ENCODE results near the gene UBA3. TPM values are rescaled to one million over a fixed set of nuclear protein-coding genes. Genes with fewer than 3 reads are reported as not detected.

The UBA3 gene
- total RNA-seq, 1 donor from 2014 or later: 68.6 TPM

DNA sequence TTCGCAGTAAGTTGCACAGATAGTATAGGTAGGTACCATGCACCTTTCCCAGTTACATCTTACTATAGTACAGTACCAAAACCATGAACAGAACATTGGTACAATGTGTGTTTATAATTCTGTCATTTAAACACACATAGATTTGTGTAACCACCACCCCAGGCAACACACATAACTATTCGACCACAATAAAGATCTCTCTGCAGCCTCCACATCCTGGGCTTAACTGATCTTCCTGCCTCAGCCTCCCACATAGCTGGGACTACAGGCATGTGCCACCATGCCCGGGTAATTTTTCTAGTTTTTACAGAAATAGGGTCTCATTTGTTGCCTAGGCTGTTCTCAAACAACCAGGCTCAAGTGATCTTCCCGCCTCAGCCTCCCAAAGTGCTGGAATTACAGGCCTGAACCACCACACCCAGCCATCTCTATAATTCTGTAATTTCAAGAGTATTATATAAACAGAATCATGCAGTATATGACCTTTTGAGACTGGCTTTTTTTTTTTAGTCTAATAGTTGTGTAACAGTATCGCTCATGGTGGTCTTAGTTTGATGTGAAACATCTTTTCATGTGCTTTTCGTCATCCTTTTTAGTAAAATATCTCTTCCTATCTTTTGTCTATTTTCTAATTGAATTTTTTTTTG, 14.7 kb downstream of the UBA3 start:
- Mint-ChIP-seq H3K27ac (ENCODE audit: unreplicated experiment) (no peak overlapping the region), H3K9me3 (ENCODE audit: unreplicated experiment) (no peaks in the 10 kb centered on the region)

DNA sequence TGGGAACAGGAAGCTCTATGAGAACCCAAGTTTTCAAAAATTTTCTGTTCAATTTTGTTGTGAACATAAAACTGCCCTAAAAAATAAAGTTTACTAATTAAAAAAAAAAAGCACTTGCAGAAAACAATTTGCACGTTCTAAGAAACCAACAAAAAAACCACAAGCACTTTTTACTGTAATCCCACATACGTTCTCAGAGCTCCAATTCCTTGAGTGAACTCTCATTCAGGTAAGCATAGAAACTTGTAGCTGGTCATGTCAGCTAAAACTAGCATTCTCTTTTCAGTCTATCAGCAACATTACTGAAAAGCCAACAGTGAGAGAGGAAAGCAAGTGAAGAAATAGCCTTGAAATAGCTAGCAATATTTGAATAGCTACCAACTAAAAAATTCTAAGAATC, 16.5 kb downstream of the UBA3 start:
- Mint-ChIP-seq H3K9me3 (ENCODE audit: unreplicated experiment) (no peaks in the 10 kb centered on the region), H3K4me3 (ENCODE audit: unreplicated experiment) (no peak overlapping the region), H3K4me1 (ENCODE audit: low read depth, unreplicated experiment) (no peaks in the 10 kb centered on the region), H3K27ac (ENCODE audit: unreplicated experiment) (no peak overlapping the region), H3K36me3 (ENCODE audit: unreplicated experiment) (peaks cover 9% of the 10 kb centered on the region), H3K27me3 (ENCODE audit: unreplicated experiment) (no peaks in the 10 kb centered on the region)
- DNase-seq: no peak
- TF ChIP-seq, protein P1, sequence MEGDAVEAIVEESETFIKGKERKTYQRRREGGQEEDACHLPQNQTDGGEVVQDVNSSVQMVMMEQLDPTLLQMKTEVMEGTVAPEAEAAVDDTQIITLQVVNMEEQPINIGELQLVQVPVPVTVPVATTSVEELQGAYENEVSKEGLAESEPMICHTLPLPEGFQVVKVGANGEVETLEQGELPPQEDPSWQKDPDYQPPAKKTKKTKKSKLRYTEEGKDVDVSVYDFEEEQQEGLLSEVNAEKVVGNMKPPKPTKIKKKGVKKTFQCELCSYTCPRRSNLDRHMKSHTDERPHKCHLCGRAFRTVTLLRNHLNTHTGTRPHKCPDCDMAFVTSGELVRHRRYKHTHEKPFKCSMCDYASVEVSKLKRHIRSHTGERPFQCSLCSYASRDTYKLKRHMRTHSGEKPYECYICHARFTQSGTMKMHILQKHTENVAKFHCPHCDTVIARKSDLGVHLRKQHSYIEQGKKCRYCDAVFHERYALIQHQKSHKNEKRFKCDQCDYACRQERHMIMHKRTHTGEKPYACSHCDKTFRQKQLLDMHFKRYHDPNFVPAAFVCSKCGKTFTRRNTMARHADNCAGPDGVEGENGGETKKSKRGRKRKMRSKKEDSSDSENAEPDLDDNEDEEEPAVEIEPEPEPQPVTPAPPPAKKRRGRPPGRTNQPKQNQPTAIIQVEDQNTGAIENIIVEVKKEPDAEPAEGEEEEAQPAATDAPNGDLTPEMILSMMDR (IDR thresholded peaks at IDR 0.05; ENCODE audit: partially characterized antibody, unreplicated experiment): no peak

More for the DNA sequence above, 14.7 kb downstream of the UBA3 start:
- TF ChIP-seq, protein P1 (IDR thresholded peaks at IDR 0.05; ENCODE audit: partially characterized antibody, unreplicated experiment): no peak
- DNase-seq: no peak
- H3K36me3 Mint-ChIP-seq (ENCODE audit: unreplicated experiment): no peaks in the 10 kb centered on the region
- H3K27me3 Mint-ChIP-seq (ENCODE audit: unreplicated experiment): no peaks in the 10 kb centered on the region
- no peak overlapping the region for H3K4me3 Mint-ChIP-seq (ENCODE audit: unreplicated experiment)
- no peaks in the 10 kb centered on the region for H3K4me1 Mint-ChIP-seq (ENCODE audit: low read depth, unreplicated experiment)

DNA sequence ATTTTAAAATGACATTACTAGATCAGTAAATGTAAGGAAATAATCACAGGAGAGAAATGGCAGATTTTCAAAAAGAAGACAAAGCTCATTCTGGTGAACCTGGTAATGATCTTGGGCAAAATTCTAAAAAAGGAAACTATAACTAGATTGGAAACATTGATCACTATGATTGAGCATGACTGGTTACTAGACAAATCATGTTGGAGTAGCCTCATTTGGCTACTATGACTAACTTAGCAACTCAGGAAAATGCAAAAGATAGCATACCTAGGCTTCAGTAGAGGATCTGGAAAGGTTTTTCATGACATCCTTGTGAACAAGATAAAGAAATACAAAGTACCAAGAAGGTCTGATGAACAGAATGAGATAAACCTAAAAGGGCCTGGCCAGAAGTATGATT, 20.5 kb downstream of the UBA3 start:
- H3K27me3 Mint-ChIP-seq (ENCODE audit: unreplicated experiment): no peaks in the 10 kb centered on the region
- H3K4me1 Mint-ChIP-seq (ENCODE audit: low read depth, unreplicated experiment): no peaks in the 10 kb centered on the region
- no peak overlapping the region for H3K4me3 Mint-ChIP-seq (ENCODE audit: unreplicated experiment)
- peaks cover 9% of the 10 kb centered on the region for H3K36me3 Mint-ChIP-seq (ENCODE audit: unreplicated experiment)
- no peak overlapping the region for H3K27ac Mint-ChIP-seq (ENCODE audit: unreplicated experiment)
- DNase-seq: no peak
- TF ChIP-seq, protein P1 (IDR thresholded peaks at IDR 0.05; ENCODE audit: partially characterized antibody, unreplicated experiment): no peak
- no peaks in the 10 kb centered on the region for H3K9me3 Mint-ChIP-seq (ENCODE audit: unreplicated experiment)

DNA sequence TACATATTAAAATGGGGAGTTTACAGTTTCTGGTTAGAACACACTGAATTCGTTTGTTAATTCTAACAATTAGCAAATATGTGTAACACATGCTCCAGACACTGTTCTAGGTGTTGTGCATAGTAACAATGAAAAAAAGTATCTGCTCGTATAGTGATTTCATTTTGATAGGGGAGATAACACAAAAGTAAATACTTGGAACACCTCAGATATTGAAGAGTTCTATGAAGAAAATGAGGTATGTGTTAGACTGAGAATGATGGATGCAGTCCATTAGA, 21.3 kb downstream of the UBA3 start:
- Mint-ChIP-seq H3K27ac (ENCODE audit: unreplicated experiment) (no peak overlapping the region), H3K4me3 (ENCODE audit: unreplicated experiment) (no peak overlapping the region), H3K36me3 (ENCODE audit: unreplicated experiment) (peaks cover 9% of the 10 kb centered on the region), H3K27me3 (ENCODE audit: unreplicated experiment) (no peaks in the 10 kb centered on the region), H3K4me1 (ENCODE audit: low read depth, unreplicated experiment) (no peaks in the 10 kb centered on the region), H3K9me3 (ENCODE audit: unreplicated experiment) (no peaks in the 10 kb centered on the region)
- TF ChIP-seq, protein P1 (IDR thresholded peaks at IDR 0.05; ENCODE audit: partially characterized antibody, unreplicated experiment): no peak
- no peak for DNase-seq

DNA sequence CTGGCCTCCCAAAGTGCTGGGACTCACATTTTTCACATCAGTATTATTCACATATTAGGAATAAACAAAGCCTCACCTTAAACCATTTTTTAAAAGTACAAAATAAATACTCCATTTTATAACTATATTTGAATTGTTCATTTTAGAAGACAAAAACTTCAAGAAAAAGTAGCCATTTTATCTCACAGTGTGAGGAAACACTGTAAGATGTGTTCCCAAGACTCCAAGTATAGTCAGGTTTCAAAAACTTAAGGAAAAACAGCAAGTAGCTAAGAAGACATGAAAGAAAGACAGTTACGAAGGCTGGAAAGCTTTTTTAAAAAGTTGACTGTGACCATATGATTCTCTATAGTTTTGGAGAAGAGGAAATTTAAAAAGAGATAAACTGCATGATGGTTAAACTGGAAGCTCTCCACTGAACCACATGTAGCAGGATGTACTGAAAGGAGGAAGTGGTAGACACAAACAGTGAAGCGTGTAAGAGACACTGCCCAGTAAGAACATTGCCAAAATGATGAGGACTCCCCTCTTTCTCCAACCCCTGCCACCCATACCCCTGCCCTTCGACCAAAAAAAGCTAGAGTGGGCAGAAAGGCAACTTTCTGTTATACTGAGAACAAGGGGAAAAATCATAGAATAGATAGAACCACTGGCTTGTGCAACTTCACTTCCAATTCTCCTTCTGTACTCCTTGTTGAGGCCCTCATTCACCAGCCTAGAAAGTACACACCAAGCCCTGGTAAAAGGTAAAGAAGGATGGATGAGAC, 21.8 kb downstream of the UBA3 start:
- TF ChIP-seq, protein P1 (IDR thresholded peaks at IDR 0.05; ENCODE audit: partially characterized antibody, unreplicated experiment): no peak
- Mint-ChIP-seq H3K36me3 (ENCODE audit: unreplicated experiment) (peaks cover 9% of the 10 kb centered on the region), H3K4me1 (ENCODE audit: low read depth, unreplicated experiment) (no peaks in the 10 kb centered on the region), H3K27me3 (ENCODE audit: unreplicated experiment) (no peaks in the 10 kb centered on the region), H3K9me3 (ENCODE audit: unreplicated experiment) (no peaks in the 10 kb centered on the region), H3K4me3 (ENCODE audit: unreplicated experiment) (no peak overlapping the region), H3K27ac (ENCODE audit: unreplicated experiment) (no peak overlapping the region)
- DNase-seq: no peak

All from glutamatergic neuron (in vitro differentiated cells).